ENCODE results near the gene TNRC6B. TPM values are rescaled to one million over a fixed set of nuclear protein-coding genes. Genes with fewer than 3 reads are reported as not detected.

Gene TNRC6B
- total and polyA plus RNA-seq, 2 of the 13 experiments (the other 11 are each of a cell fraction or from before 2014, with no cell fraction given), result 8.9 to 13.2 TPM

DNA sequence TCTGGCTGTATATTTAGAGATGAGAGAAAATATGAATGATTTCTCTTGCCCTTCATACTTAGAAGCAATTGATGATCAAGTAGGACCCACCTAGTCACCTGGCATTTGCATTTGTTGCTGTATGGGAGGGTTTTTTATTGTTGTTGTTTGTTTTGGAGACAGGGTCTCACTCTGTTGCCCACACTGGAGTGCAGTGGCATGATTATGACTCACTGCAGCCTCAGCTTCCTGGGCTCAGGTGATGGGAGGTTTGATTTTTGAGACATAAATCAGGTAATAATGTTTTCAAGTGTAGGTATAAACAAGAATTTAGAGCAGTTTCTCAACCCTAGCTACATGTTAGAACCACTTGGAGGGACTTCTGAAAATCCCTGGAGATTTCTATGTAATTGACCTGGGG lies 63.0 kb downstream of the TNRC6B start:
- intact Hi-C loops (cut with micrococcal nuclease; ENCODE audit: unreplicated experiment) (no loop called here), in situ Hi-C loops (cut with HindIII; ENCODE audit: extremely low pct_ligation_motif_present, low pct_unique_long_range_greater_than_20kb) (no loop called here)
- no peak overlapping the region for H3K4me2 ChIP-seq (ENCODE audit: low read depth, low read length)
- ChIA-PET POLR2A (no interaction called here), CTCF (ENCODE audit: low intra/inter-chr PET ratio, low total read pairs) (no interaction called here)
- no peak for ATAC-seq
- H4K20me1 ChIP-seq (ENCODE audit: insufficient read depth, low read length), result peaks cover 20% of the 10 kb centered on the region
- no peak for DNase-seq (ENCODE audit: low spot score)
- H2AFZ ChIP-seq (ENCODE audit: low read length), result no peak overlapping the region
- no peaks in the 10 kb centered on the region for H3K27me3 ChIP-seq (ENCODE audit: control insufficient read depth in 1 of 2, insufficient read depth in 2 of 2, low read length in 2 of 2)
- no peak overlapping the region for H3K4me3 ChIP-seq (replicated peaks in 1 of 3; ENCODE audit: insufficient read depth in 1 of 3, low read depth in 2 of 3, low read length in 3 of 3)
- no TSS peak for BruUV-seq (replicated peaks)
- peaks cover 47% of the 10 kb centered on the region for H3K79me2 ChIP-seq (ENCODE audit: insufficient read depth, low read length)
- no peaks in the 10 kb centered on the region for H3K4me1 ChIP-seq (ENCODE audit: insufficient read depth, low read length)
- H3K9ac ChIP-seq (ENCODE audit: insufficient read depth, low read depth, low read length), result no peak overlapping the region
- TF ChIP-seq, protein P1, sequence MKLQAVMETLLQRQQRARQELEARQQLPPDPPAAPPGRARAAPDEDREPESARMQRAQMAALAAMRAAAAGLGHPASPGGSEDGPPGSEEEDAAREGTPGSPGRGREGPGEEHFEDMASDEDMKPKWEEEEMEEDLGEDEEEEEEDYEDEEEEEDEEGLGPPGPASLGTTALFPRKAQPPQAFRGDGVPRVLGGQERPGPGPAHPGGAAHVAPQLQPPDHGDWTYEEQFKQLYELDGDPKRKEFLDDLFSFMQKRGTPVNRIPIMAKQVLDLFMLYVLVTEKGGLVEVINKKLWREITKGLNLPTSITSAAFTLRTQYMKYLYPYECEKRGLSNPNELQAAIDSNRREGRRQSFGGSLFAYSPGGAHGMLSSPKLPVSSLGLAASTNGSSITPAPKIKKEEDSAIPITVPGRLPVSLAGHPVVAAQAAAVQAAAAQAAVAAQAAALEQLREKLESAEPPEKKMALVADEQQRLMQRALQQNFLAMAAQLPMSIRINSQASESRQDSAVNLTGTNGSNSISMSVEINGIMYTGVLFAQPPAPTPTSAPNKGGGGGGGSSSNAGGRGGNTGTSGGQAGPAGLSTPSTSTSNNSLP (IDR thresholded peaks at IDR 0.05; ENCODE audit: low read depth, low read length), result no peak
- TF ChIP-seq JUND (CRISPR knock-in tag; IDR thresholded peaks at IDR 0.05), result no peak
- TF ChIP-seq CAMTA2 (CRISPR knock-in tag; IDR thresholded peaks at IDR 0.05; ENCODE audit: borderline replicate concordance), result no peak
- no peak for TF ChIP-seq E2F2 (CRISPR knock-in tag; IDR thresholded peaks at IDR 0.05; ENCODE audit: borderline replicate concordance)
- no peak for TF ChIP-seq MED1 (CRISPR knock-in tag; IDR thresholded peaks at IDR 0.05)
- TF ChIP-seq NFAT5 (CRISPR knock-in tag; IDR thresholded peaks at IDR 0.05), result no peak
- TF ChIP-seq NR1H2 (CRISPR knock-in tag; IDR thresholded peaks at IDR 0.05; ENCODE audit: borderline replicate concordance, low read depth), result no peak
- TF ChIP-seq MAF1 (CRISPR knock-in tag; IDR thresholded peaks at IDR 0.05; ENCODE audit: borderline replicate concordance), result no peak
- TF ChIP-seq ZFP41 (CRISPR knock-in tag; IDR thresholded peaks at IDR 0.05; ENCODE audit: borderline replicate concordance), result no peak
- TF ChIP-seq ZNF382 (CRISPR knock-in tag; IDR thresholded peaks at IDR 0.05; ENCODE audit: borderline replicate concordance), result no peak
- TF ChIP-seq ZNF160 (CRISPR knock-in tag; IDR thresholded peaks at IDR 0.05), result no peak
- TF ChIP-seq ETV5 (CRISPR knock-in tag; IDR thresholded peaks at IDR 0.05; ENCODE audit: borderline replicate concordance), result no peak
- TF ChIP-seq ZMAT3 (CRISPR knock-in tag; conservative IDR thresholded peaks at IDR 0.05), result no peak
- TF ChIP-seq ASH2L (IDR thresholded peaks at IDR 0.05; ENCODE audit: insufficient read length, low read depth, low read length), result no peak
- TF ChIP-seq ZMYM4 (CRISPR knock-in tag; IDR thresholded peaks at IDR 0.05), result no peak
- TF ChIP-seq ZNF34 (CRISPR knock-in tag; IDR thresholded peaks at IDR 0.05; ENCODE audit: borderline replicate concordance), result no peak
- TF ChIP-seq MZF1 (CRISPR knock-in tag; IDR thresholded peaks at IDR 0.05; ENCODE audit: borderline replicate concordance), result no peak
- H3K36me3 ChIP-seq (replicated peaks in 1 of 2; ENCODE audit: control insufficient read depth in 1 of 2, insufficient read depth in 2 of 2, low read length in 2 of 2), result peaks cover 3 to 11% of the 10 kb centered on the region in 2 experiments; a peak in 2 of 5 replicates
- no peaks in the 10 kb centered on the region for H3K9me3 ChIP-seq (ENCODE audit: low read length)
- no peak overlapping the region for H3K27ac ChIP-seq (ENCODE audit: extremely low read length, insufficient read depth, low read length)
- no peak for FAIRE-seq
